ENCODE results near the gene SIGLEC7.

Gene SIGLEC7

DNA sequence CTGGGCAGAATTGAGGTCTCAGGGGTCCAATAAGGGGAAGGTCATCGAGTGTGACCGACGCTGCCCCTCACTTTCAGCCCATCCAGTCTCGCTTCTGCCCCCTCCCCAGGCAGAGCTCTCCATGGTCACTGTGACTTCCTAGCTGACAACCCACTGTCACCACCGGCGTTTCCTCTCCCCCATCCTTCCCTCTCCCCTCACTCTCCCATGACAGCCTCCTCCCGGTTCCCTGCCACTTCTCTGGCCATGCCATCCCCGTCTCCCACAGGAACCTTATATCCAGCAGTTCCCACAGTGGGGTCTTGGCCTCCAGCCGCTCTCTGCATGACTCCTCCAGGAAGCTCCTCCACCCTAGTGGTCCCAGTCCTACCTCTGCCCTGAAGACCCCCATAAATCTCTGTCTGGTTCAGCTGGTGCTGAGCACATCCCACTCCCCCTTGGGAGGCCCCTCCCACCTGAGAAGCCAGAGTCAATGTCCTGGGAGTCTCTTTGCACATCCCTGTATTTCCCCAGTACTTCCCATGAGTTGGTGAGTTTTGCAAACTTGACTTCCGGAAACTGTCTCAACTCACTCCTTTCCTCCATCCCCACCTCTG is 58.1 kb downstream of the SIGLEC7 start:
- no peak overlapping the region for H3K4me3 ChIP-seq (ENCODE audit: low read depth, low read length)
- TF ChIP-seq, protein P1, sequence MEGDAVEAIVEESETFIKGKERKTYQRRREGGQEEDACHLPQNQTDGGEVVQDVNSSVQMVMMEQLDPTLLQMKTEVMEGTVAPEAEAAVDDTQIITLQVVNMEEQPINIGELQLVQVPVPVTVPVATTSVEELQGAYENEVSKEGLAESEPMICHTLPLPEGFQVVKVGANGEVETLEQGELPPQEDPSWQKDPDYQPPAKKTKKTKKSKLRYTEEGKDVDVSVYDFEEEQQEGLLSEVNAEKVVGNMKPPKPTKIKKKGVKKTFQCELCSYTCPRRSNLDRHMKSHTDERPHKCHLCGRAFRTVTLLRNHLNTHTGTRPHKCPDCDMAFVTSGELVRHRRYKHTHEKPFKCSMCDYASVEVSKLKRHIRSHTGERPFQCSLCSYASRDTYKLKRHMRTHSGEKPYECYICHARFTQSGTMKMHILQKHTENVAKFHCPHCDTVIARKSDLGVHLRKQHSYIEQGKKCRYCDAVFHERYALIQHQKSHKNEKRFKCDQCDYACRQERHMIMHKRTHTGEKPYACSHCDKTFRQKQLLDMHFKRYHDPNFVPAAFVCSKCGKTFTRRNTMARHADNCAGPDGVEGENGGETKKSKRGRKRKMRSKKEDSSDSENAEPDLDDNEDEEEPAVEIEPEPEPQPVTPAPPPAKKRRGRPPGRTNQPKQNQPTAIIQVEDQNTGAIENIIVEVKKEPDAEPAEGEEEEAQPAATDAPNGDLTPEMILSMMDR (IDR thresholded peaks at IDR 0.05; ENCODE audit: borderline replicate concordance, insufficient read depth, low read depth, low read length): no peak

DNA sequence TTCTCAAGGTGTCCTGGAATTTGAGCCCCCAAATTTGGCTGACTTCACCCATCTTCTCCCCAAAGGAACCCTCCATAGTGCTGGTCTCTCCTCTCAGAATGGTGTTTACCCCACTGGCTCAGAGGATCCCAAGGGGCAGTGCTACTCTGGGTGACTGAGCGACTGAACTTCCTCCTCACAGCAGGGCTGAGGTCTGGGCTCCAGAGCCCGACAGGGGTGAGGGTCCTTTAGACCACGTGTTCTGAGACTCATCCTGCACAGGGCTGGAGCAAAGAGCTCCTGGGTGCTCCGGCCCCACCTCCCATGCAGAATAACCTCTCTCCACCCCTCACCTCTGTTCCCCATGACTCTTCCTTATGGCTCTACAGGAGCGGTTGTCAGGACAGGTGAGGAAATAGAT is 59.6 kb downstream of the SIGLEC7 start:
- TF ChIP-seq, protein P1 (IDR thresholded peaks at IDR 0.05; ENCODE audit: borderline replicate concordance, insufficient read depth, low read depth, low read length): no peak
- H3K4me3 ChIP-seq (ENCODE audit: low read depth, low read length): no peak overlapping the region
